Peyer's patch (tissue), 4 donors: ENCODE results near the gene PGPEP1. TPM values are rescaled to one million over a fixed set of nuclear protein-coding genes. Genes with fewer than 3 reads are reported as not detected.
A peak's percentile ranks its signal among the peaks of the same experiment; 100 is the strongest.
"Not testable (repeated sequence)": the region's sequence is repeated elsewhere in the genome, so short reads cannot be mapped to it uniquely, and the experiment has no call there.

Experiments
- DNase-seq, 3 donors: peaks; one replicate each; pipeline ENCODE4 v3.0.0-alpha.2; 2017 to 2019
- H3K27ac ChIP-seq, 4 donors: fragments of 200-600 bp; sonication (generic); one replicate each; pipeline ENCODE4 v1.5.1; 2016 to 2019
- H3K27me3 ChIP-seq, 2 donors: fragments of 200-600 bp; sonication (generic); one replicate each; pipeline ENCODE4 v1.5.1; 2019
- H3K36me3 ChIP-seq, 3 donors: fragments of 200-600 bp; sonication (generic); one replicate each; pipeline ENCODE4 v1.5.1; 2016 to 2019
- H3K4me1 ChIP-seq, 4 donors: fragments of 200-600 bp; sonication (generic); one replicate each; pipeline ENCODE4 v1.5.1; 2016 to 2019
- H3K4me3 ChIP-seq, 4 donors: fragments of 200-600 bp; sonication (generic); 1 replicate in 3 of 4; 2 replicates in 1 of 4; pipeline ENCODE4 v1.5.1; 2016 to 2019; ENCODE audit warnings: mild to moderate bottlenecking in 1 of 4
- H3K9me3 ChIP-seq, 4 donors: fragments of 200-600 bp; sonication (generic); one replicate each; pipeline ENCODE4 v1.5.1; 2016 to 2019; ENCODE audit warnings: mild to moderate bottlenecking in 1 of 4
- CTCF ChIP-seq, 6 experiments: fragments of 450-650 bp in 4 of 6; fragments of 200-600 bp in 2 of 6; sonication (generic) in 1 of 6; IDR thresholded peaks; one replicate each; pipeline ENCODE4 v1.5.1; 2017 to 2019; ENCODE audit warnings: antibody characterized with exemption in 6 of 6, mild to moderate bottlenecking in 3 of 6, moderate library complexity in 1 of 6
- POLR2A ChIP-seq, 2 donors: fragments of 450-650 bp; IDR thresholded peaks; one replicate each; pipeline ENCODE4 v1.5.1; 2017; ENCODE audit warnings: antibody characterized with exemption in 2 of 2, mild to moderate bottlenecking in 2 of 2, moderate library complexity in 2 of 2
- total RNA-seq, 4 donors: library from RNA; depleted of rRNA; stranded (reverse); fragments of >200 nt; gene quantifications; one replicate each; pipeline ENCODE4 v1.1.0, GENCODE V29; 2016

The PGPEP1 gene
- total RNA-seq, 4 donors from 2014 or later = 45.4 to 138 (median 89.2) TPM

- Histone ChIP-seq H3K27me3 (no peaks in the 10 kb centered on the region), H3K36me3 (no peaks in the 10 kb centered on the region), H3K4me1 (peaks cover 0 to 35% (median 9%) of the 10 kb centered on the region in 4 donors), H3K4me3 (no peak overlapping the region), H3K27ac (peak overlapping the region; percentile 34 to 65 (median 51)), H3K9me3 (no peaks in the 10 kb centered on the region)
- TF ChIP-seq CTCF (IDR thresholded peaks at IDR 0.05) (peak in 4 of 6 experiments; percentile 34 to 68 (median 59)), POLR2A (IDR thresholded peaks at IDR 0.05) (peak in 1 of 2 donors; percentile 48)
- peak in 2 of 3 donors; percentile 81 to 89 for DNase-seq
Measured at GRCh38 chr19:18401580-18402112, 61.2 kb downstream of the PGPEP1 start.

- not testable (repeated sequence) for H3K36me3 ChIP-seq, H3K4me3 ChIP-seq, H3K27me3 ChIP-seq, DNase-seq, H3K9me3 ChIP-seq
- H3K27ac ChIP-seq = peak overlapping the region; percentile 34 to 65 (median 51)
- H3K4me1 ChIP-seq = peaks cover 0 to 26% (median 4%) of the 10 kb centered on the region in 4 donors
Measured at GRCh38 chr19:18402455-18403248, 62.3 kb downstream of the PGPEP1 start.

- not testable (repeated sequence) for DNase-seq, H3K36me3 ChIP-seq, H3K27me3 ChIP-seq, H3K4me3 ChIP-seq, H3K9me3 ChIP-seq, H3K27ac ChIP-seq
- peaks cover 0 to 10% (median 0%) of the 10 kb centered on the region in 4 donors for H3K4me1 ChIP-seq
Measured at GRCh38 chr19:18405754-18406153, 65.4 kb downstream of the PGPEP1 start.

GRCh38 chr19:18406749-18407148 is 66.4 kb downstream of the PGPEP1 start:
- no peaks in the 10 kb centered on the region for H3K36me3 ChIP-seq
- no peaks in the 10 kb centered on the region for H3K9me3 ChIP-seq
- no peak for DNase-seq
- no peak overlapping the region for H3K4me3 ChIP-seq
- H3K27ac ChIP-seq = no peak overlapping the region
- peaks cover 0 to 6% (median 0%) of the 10 kb centered on the region in 4 donors for H3K4me1 ChIP-seq
- H3K27me3 ChIP-seq = no peaks in the 10 kb centered on the region
- TF ChIP-seq CTCF (IDR thresholded peaks at IDR 0.05) (no peak), POLR2A (IDR thresholded peaks at IDR 0.05) (no peak)

GRCh38 chr19:18408053-18408476 is 67.7 kb downstream of the PGPEP1 start:
- no peaks in the 10 kb centered on the region for H3K9me3 ChIP-seq
- peak overlapping the region in 1 of 4 donors; percentile 3 for H3K27ac ChIP-seq
- no peaks in the 10 kb centered on the region for H3K4me1 ChIP-seq
- no peak for TF ChIP-seq POLR2A (IDR thresholded peaks at IDR 0.05)
- peak in 4 of 6 experiments; percentile 42 to 59 (median 54) for TF ChIP-seq CTCF (IDR thresholded peaks at IDR 0.05)
- no peak overlapping the region for H3K4me3 ChIP-seq
- H3K36me3 ChIP-seq = no peaks in the 10 kb centered on the region
- peak; percentile 80 to 90 (median 86) for DNase-seq
- H3K27me3 ChIP-seq = no peaks in the 10 kb centered on the region

GRCh38 chr19:18412610-18413239 is 72.3 kb downstream of the PGPEP1 start:
- peaks cover 0 to 12% of the 10 kb centered on the region in 2 donors for H3K27me3 ChIP-seq
- H3K36me3 ChIP-seq = no peaks in the 10 kb centered on the region
- TF ChIP-seq CTCF (IDR thresholded peaks at IDR 0.05) (no peak), POLR2A (IDR thresholded peaks at IDR 0.05) (no peak)
- H3K9me3 ChIP-seq = no peaks in the 10 kb centered on the region
- no peak overlapping the region for H3K4me3 ChIP-seq
- no peak overlapping the region for H3K27ac ChIP-seq
- H3K4me1 ChIP-seq = peaks cover 0 to 38% (median 25%) of the 10 kb centered on the region in 4 donors
- DNase-seq = no peak
